ENCODE data around the gene UNC13D. TPM values are rescaled to one million over a fixed set of nuclear protein-coding genes. Genes with fewer than 3 reads are reported as not detected.

The UNC13D gene
- total and polyA plus RNA-seq, 9 of the 15 experiments (the other 6 are each of a cell fraction or from before 2014, with no cell fraction given), result 0.86 to 244 (median 69.2) TPM

DNA sequence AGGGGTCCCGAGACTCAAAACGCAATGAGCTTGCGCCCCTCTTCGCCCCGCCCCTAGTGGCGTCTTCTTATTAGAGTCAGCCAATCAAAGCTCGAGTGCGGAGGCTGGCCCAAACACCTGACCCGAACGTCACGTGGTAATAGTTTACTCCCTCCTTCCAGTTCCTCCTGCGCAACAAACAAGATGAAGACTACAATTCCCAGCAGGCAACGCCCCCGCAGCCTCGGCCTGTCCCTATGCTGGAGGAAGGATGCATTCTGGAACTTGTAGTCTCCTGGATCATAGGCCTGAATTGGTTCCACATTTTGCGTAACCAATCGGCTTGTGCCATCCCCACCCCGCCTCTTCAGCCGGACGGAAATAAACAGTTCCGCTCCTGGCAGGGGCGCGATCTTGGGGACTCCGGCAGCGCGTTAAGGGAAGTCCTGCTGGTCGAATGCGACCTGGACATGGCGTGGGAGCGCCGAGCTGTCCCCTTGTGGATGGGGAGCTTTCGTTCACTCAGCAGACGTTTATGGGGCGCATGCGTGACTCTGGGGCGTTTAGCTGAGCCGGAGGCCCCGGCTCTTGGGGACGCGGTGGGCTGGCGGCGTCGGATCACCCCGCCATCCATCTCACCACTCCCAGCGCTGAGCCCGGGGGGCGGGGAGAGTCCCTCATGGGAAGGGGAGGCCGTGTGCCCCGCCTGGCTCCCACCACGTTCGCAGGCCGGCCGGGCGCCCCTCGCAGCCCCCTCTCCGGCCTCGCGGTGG is 11.3 kb upstream of the UNC13D start, which contains the start of gene WBP2 (continued):
- TF ChIP-seq, protein P1, sequence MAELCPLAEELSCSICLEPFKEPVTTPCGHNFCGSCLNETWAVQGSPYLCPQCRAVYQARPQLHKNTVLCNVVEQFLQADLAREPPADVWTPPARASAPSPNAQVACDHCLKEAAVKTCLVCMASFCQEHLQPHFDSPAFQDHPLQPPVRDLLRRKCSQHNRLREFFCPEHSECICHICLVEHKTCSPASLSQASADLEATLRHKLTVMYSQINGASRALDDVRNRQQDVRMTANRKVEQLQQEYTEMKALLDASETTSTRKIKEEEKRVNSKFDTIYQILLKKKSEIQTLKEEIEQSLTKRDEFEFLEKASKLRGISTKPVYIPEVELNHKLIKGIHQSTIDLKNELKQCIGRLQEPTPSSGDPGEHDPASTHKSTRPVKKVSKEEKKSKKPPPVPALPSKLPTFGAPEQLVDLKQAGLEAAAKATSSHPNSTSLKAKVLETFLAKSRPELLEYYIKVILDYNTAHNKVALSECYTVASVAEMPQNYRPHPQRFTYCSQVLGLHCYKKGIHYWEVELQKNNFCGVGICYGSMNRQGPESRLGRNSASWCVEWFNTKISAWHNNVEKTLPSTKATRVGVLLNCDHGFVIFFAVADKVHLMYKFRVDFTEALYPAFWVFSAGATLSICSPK (IDR thresholded peaks at IDR 0.05; ENCODE audit: borderline replicate concordance), result no peak
- TF ChIP-seq, protein P2, sequence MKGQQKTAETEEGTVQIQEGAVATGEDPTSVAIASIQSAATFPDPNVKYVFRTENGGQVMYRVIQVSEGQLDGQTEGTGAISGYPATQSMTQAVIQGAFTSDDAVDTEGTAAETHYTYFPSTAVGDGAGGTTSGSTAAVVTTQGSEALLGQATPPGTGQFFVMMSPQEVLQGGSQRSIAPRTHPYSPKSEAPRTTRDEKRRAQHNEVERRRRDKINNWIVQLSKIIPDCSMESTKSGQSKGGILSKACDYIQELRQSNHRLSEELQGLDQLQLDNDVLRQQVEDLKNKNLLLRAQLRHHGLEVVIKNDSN (CRISPR knock-in tag; IDR thresholded peaks at IDR 0.05), result peak; percentile 98
- no peak; the same call in 1 of the 2 replicates for TF ChIP-seq MEF2D (tag; conservative IDR thresholded peaks at IDR 0.05; ENCODE audit: low read depth)
- TF ChIP-seq ZNF445 (CRISPR knock-in tag; IDR thresholded peaks at IDR 0.05; ENCODE audit: low read depth), result no peak
- TF ChIP-seq RBM17 (IDR thresholded peaks at IDR 0.05; ENCODE audit: borderline replicate concordance, low read depth, low read length), result no peak
- TF ChIP-seq HDAC6 (IDR thresholded peaks at IDR 0.05; ENCODE audit: low read depth, low read length), result no peak
- no peak for TF ChIP-seq ZNF707 (CRISPR knock-in tag; conservative IDR thresholded peaks at IDR 0.05)
- TF ChIP-seq, protein P3, sequence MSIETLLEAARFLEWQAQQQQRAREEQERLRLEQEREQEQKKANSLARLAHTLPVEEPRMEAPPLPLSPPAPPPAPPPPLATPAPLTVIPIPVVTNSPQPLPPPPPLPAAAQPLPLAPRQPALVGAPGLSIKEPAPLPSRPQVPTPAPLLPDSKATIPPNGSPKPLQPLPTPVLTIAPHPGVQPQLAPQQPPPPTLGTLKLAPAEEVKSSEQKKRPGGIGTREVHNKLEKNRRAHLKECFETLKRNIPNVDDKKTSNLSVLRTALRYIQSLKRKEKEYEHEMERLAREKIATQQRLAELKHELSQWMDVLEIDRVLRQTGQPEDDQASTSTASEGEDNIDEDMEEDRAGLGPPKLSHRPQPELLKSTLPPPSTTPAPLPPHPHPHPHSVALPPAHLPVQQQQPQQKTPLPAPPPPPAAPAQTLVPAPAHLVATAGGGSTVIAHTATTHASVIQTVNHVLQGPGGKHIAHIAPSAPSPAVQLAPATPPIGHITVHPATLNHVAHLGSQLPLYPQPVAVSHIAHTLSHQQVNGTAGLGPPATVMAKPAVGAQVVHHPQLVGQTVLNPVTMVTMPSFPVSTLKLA (conservative IDR thresholded peaks at IDR 0.05), result peak; percentile 93 to 94
- TF ChIP-seq COPS2 (conservative IDR thresholded peaks at IDR 0.05), result no peak
- no peak; the same call in 1 of the 2 replicates for TF ChIP-seq HLTF (IDR thresholded peaks at IDR 0.05)
- TF ChIP-seq SREBF2 (CRISPR knock-in tag; IDR thresholded peaks at IDR 0.05), result no peak
- no peak for TF ChIP-seq ZNF134 (CRISPR knock-in tag; conservative IDR thresholded peaks at IDR 0.05)
- no peak for TF ChIP-seq KLF10 (CRISPR knock-in tag; IDR thresholded peaks at IDR 0.05)
- TF ChIP-seq ZC3H4 (CRISPR knock-in tag; IDR thresholded peaks at IDR 0.05; ENCODE audit: borderline replicate concordance), result peak; percentile 82; the same call in 1 of the 2 replicates
- TF ChIP-seq IFI16 (CRISPR knock-in tag; IDR thresholded peaks at IDR 0.05), result no peak
- no peak for TF ChIP-seq ZNF217 (CRISPR knock-in tag; IDR thresholded peaks at IDR 0.05)
- TF ChIP-seq, protein P4, sequence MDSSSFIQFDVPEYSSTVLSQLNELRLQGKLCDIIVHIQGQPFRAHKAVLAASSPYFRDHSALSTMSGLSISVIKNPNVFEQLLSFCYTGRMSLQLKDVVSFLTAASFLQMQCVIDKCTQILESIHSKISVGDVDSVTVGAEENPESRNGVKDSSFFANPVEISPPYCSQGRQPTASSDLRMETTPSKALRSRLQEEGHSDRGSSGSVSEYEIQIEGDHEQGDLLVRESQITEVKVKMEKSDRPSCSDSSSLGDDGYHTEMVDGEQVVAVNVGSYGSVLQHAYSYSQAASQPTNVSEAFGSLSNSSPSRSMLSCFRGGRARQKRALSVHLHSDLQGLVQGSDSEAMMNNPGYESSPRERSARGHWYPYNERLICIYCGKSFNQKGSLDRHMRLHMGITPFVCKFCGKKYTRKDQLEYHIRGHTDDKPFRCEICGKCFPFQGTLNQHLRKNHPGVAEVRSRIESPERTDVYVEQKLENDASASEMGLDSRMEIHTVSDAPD (CRISPR knock-in tag; IDR thresholded peaks at IDR 0.05), result no peak
- TF ChIP-seq ZNF311 (CRISPR knock-in tag; IDR thresholded peaks at IDR 0.05), result no peak
- TF ChIP-seq, protein P5, sequence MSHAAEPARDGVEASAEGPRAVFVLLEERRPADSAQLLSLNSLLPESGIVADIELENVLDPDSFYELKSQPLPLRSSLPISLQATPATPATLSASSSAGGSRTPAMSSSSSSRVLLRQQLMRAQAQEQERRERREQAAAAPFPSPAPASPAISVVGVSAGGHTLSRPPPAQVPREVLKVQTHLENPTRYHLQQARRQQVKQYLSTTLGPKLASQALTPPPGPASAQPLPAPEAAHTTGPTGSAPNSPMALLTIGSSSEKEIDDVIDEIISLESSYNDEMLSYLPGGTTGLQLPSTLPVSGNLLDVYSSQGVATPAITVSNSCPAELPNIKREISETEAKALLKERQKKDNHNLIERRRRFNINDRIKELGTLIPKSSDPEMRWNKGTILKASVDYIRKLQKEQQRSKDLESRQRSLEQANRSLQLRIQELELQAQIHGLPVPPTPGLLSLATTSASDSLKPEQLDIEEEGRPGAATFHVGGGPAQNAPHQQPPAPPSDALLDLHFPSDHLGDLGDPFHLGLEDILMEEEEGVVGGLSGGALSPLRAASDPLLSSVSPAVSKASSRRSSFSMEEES (CRISPR knock-in tag; IDR thresholded peaks at IDR 0.05), result peak; percentile 99
- TF ChIP-seq CSDE1 (IDR thresholded peaks at IDR 0.05), result no peak
- no peak for TF ChIP-seq FOXA1 (IDR thresholded peaks at IDR 0.05; ENCODE audit: borderline replicate concordance)
- TF ChIP-seq RFX5 (IDR thresholded peaks at IDR 0.05; ENCODE audit: low read depth, low read length), result no peak
